HG03280 (cell line): ENCODE measurements around the gene SPINT2.
A peak's percentile ranks its signal among the peaks of the same experiment; 100 is the strongest.
"Not testable (repeated sequence)": the region's sequence is repeated elsewhere in the genome, so short reads cannot be mapped to it uniquely, and the experiment has no call there.

Experiments used
- ATAC-seq: cut with Tn5 transposase; IDR thresholded peaks from one replicate; pipeline ENCODE4 v1.9.1; 2021; ENCODE audit warnings: mild to moderate bottlenecking, moderate library complexity; ENCODE audit not compliant: unreplicated experiment

SPINT2 gene

GRCh38 chr19:38264486-38265212, at the start of gene SPINT2:
Gene SPINT2, plus strand, starts transcription at chr19:38264573. Its CDS starts 320 bp downstream, at chr19:38264893.
- ATAC-seq = peak; percentile 37

GRCh38 chr19:38216785-38217641, 47.4 kb upstream of the SPINT2 start:
- no peak for ATAC-seq

- no peak for ATAC-seq
Observed at GRCh38 chr19:38218204-38218603, 46.2 kb upstream of the SPINT2 start.

GRCh38 chr19:38219221-38219620, 45.2 kb upstream of the SPINT2 start:
- ATAC-seq = no peak

- ATAC-seq = no peak
Observed at GRCh38 chr19:38221421-38221820, 43.0 kb upstream of the SPINT2 start.

- no peak for ATAC-seq
Observed at GRCh38 chr19:38221919-38222830, 42.2 kb upstream of the SPINT2 start.

GRCh38 chr19:38223119-38223523, 41.3 kb upstream of the SPINT2 start:
- no peak for ATAC-seq

- ATAC-seq = no peak
Observed at GRCh38 chr19:38223617-38224013, 40.8 kb upstream of the SPINT2 start.

GRCh38 chr19:38224014-38224862, 40.1 kb upstream of the SPINT2 start, which contains the start of gene DPF1:
Gene DPF1, minus strand, starts transcription at chr19:38224222. Its CDS starts 80 bp downstream, at chr19:38224142.
- peak; percentile 66 for ATAC-seq

- ATAC-seq = not testable (repeated sequence)
Observed at GRCh38 chr19:38224863-38225218, 39.5 kb upstream of the SPINT2 start.

- ATAC-seq = no peak
Observed at GRCh38 chr19:38227287-38228004, 36.9 kb upstream of the SPINT2 start.

- no peak for ATAC-seq
Observed at GRCh38 chr19:38228005-38228377, 36.4 kb upstream of the SPINT2 start.

- no peak for ATAC-seq
Observed at GRCh38 chr19:38228491-38229439, 35.6 kb upstream of the SPINT2 start.

- no peak for ATAC-seq
Observed at GRCh38 chr19:38229585-38230073, 34.7 kb upstream of the SPINT2 start.

GRCh38 chr19:38230506-38231133, 33.8 kb upstream of the SPINT2 start:
- ATAC-seq = not testable (repeated sequence)

- ATAC-seq = no peak
Observed at GRCh38 chr19:38231918-38232317, 32.5 kb upstream of the SPINT2 start.

GRCh38 chr19:38233740-38234251, 30.6 kb upstream of the SPINT2 start:
- ATAC-seq = no peak
